Karpas-422 (cell line): ENCODE measurements around the gene CLCN6. TPM values are rescaled to one million over a fixed set of nuclear protein-coding genes. Genes with fewer than 3 reads are reported as not detected.

ENCODE experiments used
- DNase-seq: peaks from one replicate; pipeline ENCODE4 v3.0.0-alpha.2; 2015
- H2AFZ ChIP-seq: fragments of 200-600 bp; sonication (generic); 2 replicates; pipeline ENCODE4 v1.6.1; 2014; ENCODE audit warnings: antibody characterized with exemption, low read length, mixed read lengths
- H3K27ac ChIP-seq: fragments of 200-600 bp; sonication (generic); 2 replicates; pipeline ENCODE4 v1.5.1; 2014; ENCODE audit warnings: mild to moderate bottlenecking, low read length, moderate library complexity
- H3K27me3 ChIP-seq: fragments of 200-600 bp; sonication (generic); 2 replicates; pipeline ENCODE4 v1.6.1; 2014; ENCODE audit warnings: low read length, mixed read lengths
- H3K36me3 ChIP-seq: fragments of 200-600 bp; sonication (generic); 2 replicates; pipeline ENCODE4 v1.6.1; 2014; ENCODE audit warnings: low read length, mixed read lengths; ENCODE audit not compliant: insufficient read depth
- H3K4me1 ChIP-seq: fragments of 200-600 bp; sonication (generic); 2 replicates; pipeline ENCODE4 v1.6.1; 2014; ENCODE audit warnings: mild to moderate bottlenecking, low read length, mixed read lengths
- H3K4me2 ChIP-seq: fragments of 200-600 bp; sonication (generic); 2 replicates; pipeline ENCODE4 v1.6.1; 2014; ENCODE audit warnings: low read length, low read depth, mild to moderate bottlenecking; ENCODE audit not compliant: poor library complexity, severe bottlenecking
- H3K4me3 ChIP-seq: fragments of 200-600 bp; sonication (generic); 2 replicates; pipeline ENCODE4 v1.5.1; 2014; ENCODE audit warnings: mild to moderate bottlenecking, antibody characterized with exemption, low read length, mixed read lengths
- H3K79me2 ChIP-seq: fragments of 200-600 bp; sonication (generic); 2 replicates; pipeline ENCODE4 v1.6.1; 2014; ENCODE audit warnings: mild to moderate bottlenecking, low read length, mixed read lengths
- H3K9ac ChIP-seq: fragments of 200-600 bp; sonication (generic); 2 replicates; pipeline ENCODE4 v1.6.0; 2014; ENCODE audit warnings: low read length
- H3K9me2 ChIP-seq: fragments of 200-600 bp; sonication (generic), shearing (Covaris generic); replicated peaks from 2 replicates; pipeline ENCODE4 v1.6.0; 2014; ENCODE audit warnings: mild to moderate bottlenecking, low read length, moderate library complexity; ENCODE audit not compliant: insufficient read depth
- H3K9me3 ChIP-seq: fragments of 300-700, 200-600 bp; sonication (generic); 2 replicates; pipeline ENCODE4 v1.6.1; 2014; ENCODE audit warnings: low read length, mixed read lengths
- H4K20me1 ChIP-seq: fragments of 200-600 bp; sonication (generic); 2 replicates; pipeline ENCODE4 v1.6.1; 2014; ENCODE audit warnings: mild to moderate bottlenecking, antibody characterized with exemption, low read length, low read depth; ENCODE audit not compliant: insufficient read depth
- total RNA-seq: library from RNA; depleted of rRNA; stranded (reverse); fragments of >200 nt; shearing (Covaris generic); gene quantifications from 2 replicates; pipeline ENCODE4 v1.2.3, GENCODE V29; 2014; ENCODE audit warnings: low replicate concordance

The CLCN6 gene
- total RNA-seq, 1 experiment from 2014 or later = 22.0 TPM

- no peaks in the 10 kb centered on the region for H3K9me3 ChIP-seq
Measured at GRCh38 chr1:11868331-11868980, 62.5 kb downstream of the CLCN6 start.

DNA sequence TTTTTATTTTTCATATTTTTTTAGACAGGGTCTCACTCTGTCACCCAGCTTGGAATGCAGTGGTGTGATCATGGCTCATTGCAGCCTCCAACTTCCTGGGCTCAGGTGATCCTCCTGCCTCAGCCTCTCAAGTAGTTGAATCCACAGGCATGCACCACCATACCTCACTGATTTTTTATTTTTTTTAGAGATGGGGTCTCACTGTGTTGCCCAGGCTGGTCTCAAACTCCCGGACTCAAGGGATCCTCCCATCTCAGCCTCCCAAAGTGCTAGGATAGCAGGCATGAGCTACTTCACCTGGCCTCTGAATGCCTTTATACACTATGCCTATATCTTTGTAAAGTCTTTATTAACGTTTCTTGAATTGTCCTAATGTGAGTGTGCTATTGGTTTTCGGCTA is 63.1 kb downstream of the CLCN6 start:
- no peaks in the 10 kb centered on the region for H3K9me3 ChIP-seq
- H3K79me2 ChIP-seq = no peaks in the 10 kb centered on the region
- H3K27me3 ChIP-seq = no peaks in the 10 kb centered on the region
- no peak overlapping the region for H3K27ac ChIP-seq
- no peak overlapping the region for H3K4me2 ChIP-seq
- H4K20me1 ChIP-seq = no peaks in the 10 kb centered on the region
- no peaks in the 10 kb centered on the region for H3K9me2 ChIP-seq
- no peaks in the 10 kb centered on the region for H3K36me3 ChIP-seq
- H3K4me1 ChIP-seq = peaks cover 8% of the 10 kb centered on the region
- H3K9ac ChIP-seq = no peak overlapping the region
- no peak overlapping the region for H3K4me3 ChIP-seq
- no peak overlapping the region for H2AFZ ChIP-seq
- no peak for DNase-seq

More at GRCh38 chr1:11868331-11868980, 62.5 kb downstream of the CLCN6 start:
- no peak for DNase-seq
- Histone ChIP-seq H3K27me3 (no peaks in the 10 kb centered on the region), H3K79me2 (no peaks in the 10 kb centered on the region), H3K4me2 (no peak overlapping the region), H4K20me1 (no peaks in the 10 kb centered on the region), H3K4me1 (peaks cover 1% of the 10 kb centered on the region), H2AFZ (no peak overlapping the region), H3K36me3 (no peaks in the 10 kb centered on the region), H3K27ac (no peak overlapping the region), H3K9me2 (no peaks in the 10 kb centered on the region), H3K9ac (no peak overlapping the region), H3K4me3 (no peak overlapping the region)

- H3K9me3 ChIP-seq = no peaks in the 10 kb centered on the region
- no peak for DNase-seq
Measured at GRCh38 chr1:11869650-11870207, 63.7 kb downstream of the CLCN6 start.

GRCh38 chr1:11872545-11872944 is 66.6 kb downstream of the CLCN6 start:
- Histone ChIP-seq H3K9ac (no peak overlapping the region), H3K79me2 (no peaks in the 10 kb centered on the region), H4K20me1 (no peaks in the 10 kb centered on the region; the same call in 1 of the 2 replicates), H3K27ac (no peak overlapping the region), H3K4me1 (peaks cover 8% of the 10 kb centered on the region), H3K27me3 (no peaks in the 10 kb centered on the region), H3K4me3 (no peak overlapping the region), H3K36me3 (no peaks in the 10 kb centered on the region), H3K9me2 (no peaks in the 10 kb centered on the region), H3K4me2 (no peak overlapping the region), H3K9me3 (no peaks in the 10 kb centered on the region), H2AFZ (no peak overlapping the region)
- DNase-seq = no peak

More at GRCh38 chr1:11869650-11870207, 63.7 kb downstream of the CLCN6 start:
- no peaks in the 10 kb centered on the region for H3K27me3 ChIP-seq
- H3K79me2 ChIP-seq = no peaks in the 10 kb centered on the region
- peaks cover 8% of the 10 kb centered on the region for H3K4me1 ChIP-seq
- H3K36me3 ChIP-seq = no peaks in the 10 kb centered on the region
- H3K9me2 ChIP-seq = no peaks in the 10 kb centered on the region
- H3K27ac ChIP-seq = no peak overlapping the region
- no peaks in the 10 kb centered on the region; the same call in 1 of the 2 replicates for H4K20me1 ChIP-seq
- no peak overlapping the region for H3K4me3 ChIP-seq
- no peak overlapping the region for H3K9ac ChIP-seq
- no peak overlapping the region for H3K4me2 ChIP-seq
- no peak overlapping the region for H2AFZ ChIP-seq

GRCh38 chr1:11873395-11874257 is 67.6 kb downstream of the CLCN6 start:
- Histone ChIP-seq H3K4me3 (no peak overlapping the region), H2AFZ (no peak overlapping the region), H3K27ac (no peak overlapping the region), H3K36me3 (no peaks in the 10 kb centered on the region), H4K20me1 (no peaks in the 10 kb centered on the region; the same call in 1 of the 2 replicates), H3K9me2 (no peaks in the 10 kb centered on the region), H3K27me3 (no peaks in the 10 kb centered on the region), H3K4me1 (peaks cover 8% of the 10 kb centered on the region), H3K9me3 (no peaks in the 10 kb centered on the region), H3K4me2 (no peak overlapping the region), H3K79me2 (no peaks in the 10 kb centered on the region), H3K9ac (no peak overlapping the region)
- DNase-seq = no peak

GRCh38 chr1:11874258-11874562 is 68.2 kb downstream of the CLCN6 start:
- no peak overlapping the region for H3K4me3 ChIP-seq
- H3K27ac ChIP-seq = no peak overlapping the region
- no peaks in the 10 kb centered on the region; the same call in 1 of the 2 replicates for H4K20me1 ChIP-seq
- H3K9me2 ChIP-seq = no peaks in the 10 kb centered on the region
- H3K27me3 ChIP-seq = no peaks in the 10 kb centered on the region
- H3K36me3 ChIP-seq = no peaks in the 10 kb centered on the region
- H3K4me2 ChIP-seq = no peak overlapping the region
- peaks cover 8% of the 10 kb centered on the region for H3K4me1 ChIP-seq
- no peaks in the 10 kb centered on the region for H3K9me3 ChIP-seq
- no peaks in the 10 kb centered on the region for H3K79me2 ChIP-seq
- H2AFZ ChIP-seq = no peak overlapping the region
- no peak overlapping the region for H3K9ac ChIP-seq
- no peak for DNase-seq

GRCh38 chr1:11874624-11875023 is 68.6 kb downstream of the CLCN6 start:
- Histone ChIP-seq H3K27me3 (no peaks in the 10 kb centered on the region), H3K9ac (no peak overlapping the region), H4K20me1 (no peaks in the 10 kb centered on the region; the same call in 1 of the 2 replicates), H3K9me3 (no peaks in the 10 kb centered on the region), H3K4me3 (no peak overlapping the region), H2AFZ (no peak overlapping the region), H3K79me2 (no peaks in the 10 kb centered on the region), H3K27ac (no peak overlapping the region), H3K9me2 (no peaks in the 10 kb centered on the region), H3K36me3 (no peaks in the 10 kb centered on the region), H3K4me1 (peaks cover 8% of the 10 kb centered on the region), H3K4me2 (no peak overlapping the region)
- no peak for DNase-seq

DNA sequence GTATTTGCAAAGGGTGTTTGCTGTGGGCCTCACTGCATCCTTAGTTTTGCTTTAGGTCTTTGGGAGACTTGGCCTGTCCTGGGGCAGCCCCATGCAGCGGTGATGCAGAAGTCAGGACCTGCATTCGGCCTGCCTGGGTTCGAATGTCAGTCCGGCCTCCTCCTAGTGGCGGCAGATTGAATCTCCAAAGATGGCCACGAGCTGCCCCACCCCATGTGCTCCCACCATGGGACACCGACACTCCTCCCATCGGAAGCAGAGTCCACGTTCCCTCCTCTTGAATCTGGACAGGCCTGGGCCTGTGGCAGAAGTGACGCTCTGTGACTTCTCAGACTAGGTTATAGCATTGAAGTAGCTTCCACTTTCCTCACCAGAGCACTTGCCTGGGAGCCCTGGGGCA is 69.1 kb downstream of the CLCN6 start:
- H3K4me3 ChIP-seq = no peak overlapping the region
- H3K9me3 ChIP-seq = no peaks in the 10 kb centered on the region
- peaks cover 8% of the 10 kb centered on the region for H3K4me1 ChIP-seq
- no peak overlapping the region for H2AFZ ChIP-seq
- no peak overlapping the region for H3K9ac ChIP-seq
- no peak for DNase-seq
- H3K27me3 ChIP-seq = no peaks in the 10 kb centered on the region
- H3K36me3 ChIP-seq = no peaks in the 10 kb centered on the region
- no peak overlapping the region for H3K27ac ChIP-seq
- H3K79me2 ChIP-seq = no peaks in the 10 kb centered on the region
- no peaks in the 10 kb centered on the region for H3K9me2 ChIP-seq
- H3K4me2 ChIP-seq = no peak overlapping the region
- H4K20me1 ChIP-seq = no peaks in the 10 kb centered on the region; the same call in 1 of the 2 replicates
